Measurements from ENCODE around the gene SPESP1.

Gene SPESP1

GRCh38 chr15:68930268-68931022 lies at the start of gene SPESP1:
TSS of gene SPESP1 (plus strand) at chr15:68930525. CDS start at chr15:68930654, 129 bp downstream.
- DNase-seq (ENCODE audit: low read depth in 2 of 2) = peak in 1 of 2 experiments; percentile 35

- no peak for DNase-seq (ENCODE audit: low read depth in 2 of 2)
Observed at GRCh38 chr15:68885070-68885469, 45.3 kb upstream of the SPESP1 start.

- no peak for DNase-seq (ENCODE audit: low read depth in 2 of 2)
Observed at GRCh38 chr15:68887120-68887519, 43.2 kb upstream of the SPESP1 start.

GRCh38 chr15:68887819-68888218 lies 42.5 kb upstream of the SPESP1 start:
- no peak for DNase-seq (ENCODE audit: low read depth in 2 of 2)

- no peak for DNase-seq (ENCODE audit: low read depth in 2 of 2)
Observed at GRCh38 chr15:68888419-68888818, 41.9 kb upstream of the SPESP1 start.

GRCh38 chr15:68894208-68894607 lies 36.1 kb upstream of the SPESP1 start:
- no peak for DNase-seq (ENCODE audit: low read depth in 2 of 2)

GRCh38 chr15:68896178-68896577 lies 34.1 kb upstream of the SPESP1 start:
- no peak for DNase-seq (ENCODE audit: low read depth in 2 of 2)

GRCh38 chr15:68897016-68897415 lies 33.3 kb upstream of the SPESP1 start:
- no peak for DNase-seq (ENCODE audit: low read depth in 2 of 2)

- no peak for DNase-seq (ENCODE audit: low read depth in 2 of 2)
Observed at GRCh38 chr15:68900027-68900426, 30.3 kb upstream of the SPESP1 start.

GRCh38 chr15:68907396-68907923 lies 22.9 kb upstream of the SPESP1 start:
- no peak for DNase-seq (ENCODE audit: low read depth in 2 of 2)

GRCh38 chr15:68909601-68910100 lies 20.7 kb upstream of the SPESP1 start:
- no peak for DNase-seq (ENCODE audit: low read depth in 2 of 2)

GRCh38 chr15:68910341-68910740 lies 20.0 kb upstream of the SPESP1 start:
- no peak for DNase-seq (ENCODE audit: low read depth in 2 of 2)

GRCh38 chr15:68910816-68911215 lies 19.5 kb upstream of the SPESP1 start:
- DNase-seq (ENCODE audit: low read depth in 2 of 2) = no peak

- no peak for DNase-seq (ENCODE audit: low read depth in 2 of 2)
Observed at GRCh38 chr15:68921926-68922325, 8.4 kb upstream of the SPESP1 start.

GRCh38 chr15:68924866-68925560 lies 5.3 kb upstream of the SPESP1 start:
- peak; percentile 22 to 66 for DNase-seq (ENCODE audit: low read depth in 2 of 2)

GRCh38 chr15:68933001-68933400 lies 2.7 kb downstream of the SPESP1 start:
- DNase-seq (ENCODE audit: low read depth in 2 of 2) = no peak

- no peak for DNase-seq (ENCODE audit: low read depth in 2 of 2)
Observed at GRCh38 chr15:68934341-68934740, 4.0 kb downstream of the SPESP1 start.

- DNase-seq (ENCODE audit: low read depth in 2 of 2) = no peak
Observed at GRCh38 chr15:68935400-68935937, 5.1 kb downstream of the SPESP1 start.

GRCh38 chr15:68939501-68939900 lies 9.2 kb downstream of the SPESP1 start:
- no peak for DNase-seq (ENCODE audit: low read depth in 2 of 2)

- no peak for DNase-seq (ENCODE audit: low read depth in 2 of 2)
Observed at GRCh38 chr15:68951813-68952212, 21.5 kb downstream of the SPESP1 start.

- DNase-seq (ENCODE audit: low read depth in 2 of 2) = no peak
Observed at GRCh38 chr15:68957696-68958095, 27.4 kb downstream of the SPESP1 start.

- no peak for DNase-seq (ENCODE audit: low read depth in 2 of 2)
Observed at GRCh38 chr15:68958597-68958996, 28.3 kb downstream of the SPESP1 start.

GRCh38 chr15:68962465-68962864 lies 32.1 kb downstream of the SPESP1 start:
- DNase-seq (ENCODE audit: low read depth in 2 of 2) = no peak

Measured in stimulated activated CD4-positive, alpha-beta T cell treated with anti-CD3 and anti-CD28 coated beads, Interleukin-12 subunit alpha, Interleukin-12 subunit beta, amount 100 ng/mL, for 24 hours (primary cell).